Smooth muscle cell (in vitro differentiated cells): ENCODE results near the gene MAPK8IP2. TPM values are rescaled to one million over a fixed set of nuclear protein-coding genes. Genes with fewer than 3 reads are reported as not detected.

Experiments
- DNase-seq: peaks from one replicate; lab custom pipeline; 2025; ENCODE audit not compliant: unreplicated experiment; lab: John Stamatoyannopoulos, UW
- H2AFZ ChIP-seq: fragments of 200-600 bp; sonication (generic); 2 replicates; pipeline ENCODE4 v1.6.0; 2016; ENCODE audit warnings: antibody characterized with exemption, low read depth, mild to moderate bottlenecking
- H3F3A ChIP-seq: fragments of 200-600 bp; sonication (generic); 2 replicates; pipeline ENCODE4 v1.6.0; 2017; ENCODE audit warnings: antibody characterized with exemption, low read depth
- H3K27ac ChIP-seq: fragments of 200-600 bp; sonication (generic); 2 replicates; pipeline ENCODE4 v1.5.1; 2016; ENCODE audit warnings: low read depth, mild to moderate bottlenecking
- H3K27me3 ChIP-seq: fragments of 200-600 bp; sonication (generic); 2 replicates; pipeline ENCODE4 v1.6.1; 2016; ENCODE audit warnings: low read depth, mild to moderate bottlenecking
- H3K36me3 ChIP-seq: fragments of 200-600 bp; sonication (generic); 2 replicates; pipeline ENCODE4 v1.5.1; 2016; ENCODE audit warnings: low read depth
- H3K4me1 ChIP-seq: fragments of 200-600 bp; sonication (generic); 2 replicates; pipeline ENCODE4 v1.5.1; 2016; ENCODE audit warnings: low read depth
- H3K4me2 ChIP-seq: fragments of 200-600 bp; sonication (generic); 2 replicates; pipeline ENCODE4 v1.6.0; 2016; ENCODE audit warnings: mild to moderate bottlenecking
- H3K4me3 ChIP-seq: fragments of 200-600 bp; sonication (generic); 2 replicates; pipeline ENCODE4 v1.5.1; 2016; ENCODE audit warnings: mild to moderate bottlenecking
- H3K79me2 ChIP-seq: fragments of 200-600 bp; sonication (generic); 2 replicates; pipeline ENCODE4 v1.6.0; 2016; ENCODE audit warnings: low read depth, mild to moderate bottlenecking
- H3K9ac ChIP-seq: fragments of 200-600 bp; sonication (generic); 2 replicates; pipeline ENCODE4 v1.6.0; 2016; ENCODE audit warnings: low read depth
- H3K9me3 ChIP-seq: fragments of 200-600 bp; sonication (generic); replicated peaks from 2 replicates; pipeline ENCODE4 v1.5.1; 2016; ENCODE audit warnings: low read depth
- H4K20me1 ChIP-seq: fragments of 200-600 bp; sonication (generic); 2 replicates; pipeline ENCODE4 v1.6.0; 2016; ENCODE audit warnings: low read depth
- WGBS: methylation state at CpG from one replicate; pipeline ENCODE4 v1.1.7; 2016; ENCODE audit warnings: low lambda C conversion rate; 5-methylcytosine and 5-hydroxymethylcytosine counted together
- polyA plus RNA-seq: library from polyadenylated mRNA; unstranded; fragments of >200 nt; fragmentation: Nextera tagmentation; extraction: Ambion mirVana; gene quantifications from 2 replicates; pipeline ENCODE4 v1.2.1, GENCODE V29; 2016
- total RNA-seq: library from RNA; depleted of rRNA; stranded (reverse); fragments of >200 nt; gene quantifications from 2 replicates; pipeline ENCODE4 v1.2.3, GENCODE V29; 2014
- TF ChIP-seq, protein P1 (sequence below): fragments of 200-600 bp; sonication (generic); IDR thresholded peaks from 2 replicates; pipeline ENCODE4 v1.5.1; 2017; ENCODE audit warnings: borderline replicate concordance, mild to moderate bottlenecking, antibody characterized with exemption; ENCODE audit not compliant: insufficient read depth, poor library complexity, severe bottlenecking

MAPK8IP2 gene
- total and polyA plus RNA-seq, 2 experiments from 2014 or later = 0.63 to 1.2 TPM

DNA sequence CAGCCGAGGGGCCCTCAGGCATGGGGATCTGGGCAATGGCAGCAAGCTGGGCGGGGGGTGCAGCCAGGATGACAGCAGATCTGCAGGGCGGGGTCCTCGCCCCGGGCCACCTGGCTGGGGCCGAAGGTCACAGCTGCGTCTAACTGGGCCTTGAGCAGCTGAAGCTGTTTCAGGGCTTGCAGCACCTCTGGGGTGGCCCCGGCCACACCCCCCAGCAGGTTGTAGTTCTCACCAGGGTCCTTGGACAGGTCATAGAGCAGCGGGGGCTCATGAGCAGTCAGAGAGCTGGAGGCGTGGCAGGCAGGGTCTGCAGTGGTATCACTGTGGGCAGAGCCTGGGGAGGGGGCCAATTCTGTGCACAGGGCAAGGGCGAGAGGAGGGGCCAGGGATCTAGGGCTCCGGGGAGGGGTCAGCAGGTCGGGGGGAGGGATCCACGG, 24.6 kb downstream of the MAPK8IP2 start:
- Histone ChIP-seq H3K27me3 (no peaks in the 10 kb centered on the region), H3K79me2 (no peaks in the 10 kb centered on the region), H3F3A (peaks cover 9% of the 10 kb centered on the region), H3K27ac (no peak overlapping the region), H3K4me3 (no peak overlapping the region), H3K4me1 (peaks cover 13% of the 10 kb centered on the region), H2AFZ (no peak overlapping the region), H3K9me3 (no peaks in the 10 kb centered on the region), H3K36me3 (no peaks in the 10 kb centered on the region), H4K20me1 (no peaks in the 10 kb centered on the region), H3K4me2 (no peak overlapping the region), H3K9ac (no peak overlapping the region)
- WGBS = 95% methylated on average over 12 of the region's 14 CpGs
- DNase-seq = no peak
- TF ChIP-seq, protein P1, sequence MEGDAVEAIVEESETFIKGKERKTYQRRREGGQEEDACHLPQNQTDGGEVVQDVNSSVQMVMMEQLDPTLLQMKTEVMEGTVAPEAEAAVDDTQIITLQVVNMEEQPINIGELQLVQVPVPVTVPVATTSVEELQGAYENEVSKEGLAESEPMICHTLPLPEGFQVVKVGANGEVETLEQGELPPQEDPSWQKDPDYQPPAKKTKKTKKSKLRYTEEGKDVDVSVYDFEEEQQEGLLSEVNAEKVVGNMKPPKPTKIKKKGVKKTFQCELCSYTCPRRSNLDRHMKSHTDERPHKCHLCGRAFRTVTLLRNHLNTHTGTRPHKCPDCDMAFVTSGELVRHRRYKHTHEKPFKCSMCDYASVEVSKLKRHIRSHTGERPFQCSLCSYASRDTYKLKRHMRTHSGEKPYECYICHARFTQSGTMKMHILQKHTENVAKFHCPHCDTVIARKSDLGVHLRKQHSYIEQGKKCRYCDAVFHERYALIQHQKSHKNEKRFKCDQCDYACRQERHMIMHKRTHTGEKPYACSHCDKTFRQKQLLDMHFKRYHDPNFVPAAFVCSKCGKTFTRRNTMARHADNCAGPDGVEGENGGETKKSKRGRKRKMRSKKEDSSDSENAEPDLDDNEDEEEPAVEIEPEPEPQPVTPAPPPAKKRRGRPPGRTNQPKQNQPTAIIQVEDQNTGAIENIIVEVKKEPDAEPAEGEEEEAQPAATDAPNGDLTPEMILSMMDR = no peak

DNA sequence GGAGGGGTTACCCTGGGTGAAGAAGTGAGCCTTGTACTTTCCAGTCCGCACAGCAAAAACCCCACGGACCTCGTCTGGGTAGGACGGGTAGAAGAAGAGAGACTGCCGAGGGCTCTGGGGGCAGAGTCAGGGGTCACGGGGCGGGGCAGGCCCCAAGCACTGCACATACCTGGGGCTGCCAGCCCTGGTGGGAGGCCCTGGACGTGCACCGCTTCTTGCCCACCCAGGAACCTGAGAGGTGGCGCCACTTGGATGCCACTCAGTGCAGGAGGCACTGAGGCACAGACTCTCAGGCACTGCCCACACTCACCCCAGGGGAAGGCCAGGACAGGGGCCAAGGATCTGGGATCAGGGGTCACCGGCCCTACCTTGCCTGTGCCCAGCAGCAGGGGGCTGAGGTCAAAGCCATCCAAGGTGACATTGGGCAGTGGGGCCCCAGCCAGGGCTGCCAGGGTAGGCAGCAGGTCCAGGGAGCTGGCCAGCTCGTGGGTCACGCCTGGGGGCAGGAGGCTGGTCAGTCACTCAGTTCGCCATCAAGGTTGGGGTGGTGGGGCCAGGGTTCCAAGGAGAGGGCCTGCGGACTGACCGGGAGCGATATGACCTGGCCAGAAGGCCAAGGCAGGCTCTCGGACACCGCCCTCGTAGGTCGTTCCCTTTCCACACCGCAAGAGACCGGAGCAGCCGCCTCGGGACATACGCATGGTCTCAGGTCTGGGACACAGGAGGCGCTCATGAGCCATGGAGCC, 25.1 kb downstream of the MAPK8IP2 start:
- TF ChIP-seq, protein P1 = no peak
- Histone ChIP-seq H3K4me3 (no peak overlapping the region), H3K9me3 (no peaks in the 10 kb centered on the region), H3K9ac (no peak overlapping the region), H3K27ac (no peak overlapping the region), H3K27me3 (no peaks in the 10 kb centered on the region), H3K79me2 (no peaks in the 10 kb centered on the region), H4K20me1 (no peaks in the 10 kb centered on the region), H3K36me3 (no peaks in the 10 kb centered on the region), H3K4me1 (peaks cover 13% of the 10 kb centered on the region), H3F3A (peaks cover 9% of the 10 kb centered on the region), H3K4me2 (no peak overlapping the region), H2AFZ (no peak overlapping the region)
- WGBS = 97% methylated on average over 25 of the region's 27 CpGs
- no peak for DNase-seq

DNA sequence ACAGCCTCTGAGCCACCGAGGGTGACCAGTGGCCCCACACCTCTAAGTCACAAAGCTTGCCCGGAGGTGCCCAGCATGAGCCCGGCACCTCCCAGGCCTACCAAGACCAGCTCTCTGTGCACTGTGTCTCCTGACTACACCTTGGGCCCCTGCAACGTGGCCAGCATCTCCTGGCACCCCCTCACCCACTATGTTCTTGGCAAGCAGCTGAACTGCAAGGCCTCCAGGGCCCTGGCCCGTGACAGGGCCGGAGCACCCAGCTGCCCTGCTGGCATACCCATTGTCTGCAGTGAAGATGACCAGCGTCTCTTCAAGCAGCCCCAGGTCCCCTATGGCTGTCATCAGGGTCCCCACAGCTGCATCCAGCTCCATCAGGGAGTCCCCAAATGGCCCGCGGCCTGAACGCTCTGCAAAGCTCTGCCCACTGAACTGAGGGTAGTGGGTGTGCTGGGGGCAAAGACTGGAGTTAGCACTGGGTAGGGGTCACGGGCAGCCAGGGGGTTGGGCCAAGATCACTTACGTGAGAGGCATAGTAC, 25.8 kb downstream of the MAPK8IP2 start:
- Histone ChIP-seq H3K4me3 (no peak overlapping the region), H3K4me1 (peaks cover 13% of the 10 kb centered on the region), H3K36me3 (no peaks in the 10 kb centered on the region), H3K79me2 (no peaks in the 10 kb centered on the region), H4K20me1 (no peaks in the 10 kb centered on the region), H3K27ac (no peak overlapping the region), H3F3A (peaks cover 5% of the 10 kb centered on the region), H2AFZ (no peak overlapping the region), H3K4me2 (no peak overlapping the region), H3K9ac (no peak overlapping the region), H3K9me3 (no peaks in the 10 kb centered on the region), H3K27me3 (no peaks in the 10 kb centered on the region)
- TF ChIP-seq, protein P1 = no peak
- WGBS = 97% methylated on average over 11 of the region's 12 CpGs
- no peak for DNase-seq
